HUES48 (cell line): ENCODE results near the gene TRAF3.

Experiments
- H3K27ac ChIP-seq: one replicate; pipeline ENCODE4 v1.7.0; 2013; ENCODE audit warnings: low read depth, low read length, inconsistent platforms
- H3K27me3 ChIP-seq: 2 replicates; pipeline ENCODE4 v1.6.1; 2013; ENCODE audit warnings: mild to moderate bottlenecking, low read length; ENCODE audit not compliant: control insufficient read depth, insufficient read depth
- H3K36me3 ChIP-seq: 2 replicates; pipeline ENCODE4 v1.6.1; 2013; ENCODE audit warnings: low read length; ENCODE audit not compliant: control insufficient read depth, insufficient read depth
- H3K4me1 ChIP-seq: 2 replicates; pipeline ENCODE4 v1.6.1; 2013; ENCODE audit warnings: mild to moderate bottlenecking, low read length; ENCODE audit not compliant: control insufficient read depth, insufficient read depth
- H3K4me3 ChIP-seq: 2 replicates; pipeline ENCODE4 v1.5.1; 2013; ENCODE audit warnings: mild to moderate bottlenecking, low read depth, low read length
- H3K9ac ChIP-seq: 2 replicates; pipeline ENCODE4 v1.6.1; 2013; ENCODE audit warnings: mild to moderate bottlenecking, low read depth, low read length, moderate library complexity
- H3K9me3 ChIP-seq: 2 replicates; pipeline ENCODE4 v1.6.1; 2013; ENCODE audit warnings: low read length; ENCODE audit not compliant: control insufficient read depth, insufficient read depth

Gene TRAF3

DNA sequence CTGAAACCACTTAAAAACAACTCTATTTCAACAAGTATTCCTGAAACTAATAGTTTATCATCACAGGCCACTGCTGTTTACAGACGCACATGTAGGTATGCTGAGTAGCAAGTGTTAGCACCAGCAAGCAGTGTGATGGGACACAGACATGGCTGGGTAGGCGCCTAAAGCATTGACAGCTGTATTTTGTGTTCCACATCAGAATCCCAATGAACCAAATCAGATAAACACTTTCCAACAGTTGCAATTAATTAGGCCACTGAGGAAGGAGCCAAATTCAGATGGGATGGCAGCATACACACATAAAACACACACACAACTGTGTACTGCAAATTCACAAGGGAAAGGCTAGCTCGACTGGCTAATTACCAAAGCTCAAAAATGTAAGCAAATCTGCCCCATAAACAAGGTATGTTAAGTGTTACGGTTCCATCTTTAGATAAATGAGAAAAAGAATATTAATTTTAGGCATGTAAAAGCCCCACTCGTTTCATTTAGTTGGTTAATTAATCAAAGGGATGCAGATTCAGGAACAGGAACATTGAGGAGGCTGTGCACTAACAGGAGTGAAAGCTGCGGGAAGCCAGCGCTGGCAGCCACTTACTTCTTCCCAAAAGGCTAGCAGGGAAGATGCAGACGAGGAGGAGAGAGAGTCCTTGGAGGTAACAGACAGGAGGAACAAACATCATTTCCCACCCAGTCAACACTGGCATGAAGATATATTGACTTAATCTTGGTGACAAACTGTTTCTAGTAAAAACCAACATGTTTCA, 178.6 kb downstream of the TRAF3 start:
- H3K27me3 ChIP-seq: no peaks in the 10 kb centered on the region
- peaks cover 81% of the 10 kb centered on the region for H3K36me3 ChIP-seq
- H3K27ac ChIP-seq: no peak overlapping the region
- no peak overlapping the region for H3K9ac ChIP-seq
- H3K9me3 ChIP-seq: no peaks in the 10 kb centered on the region
- H3K4me3 ChIP-seq: no peak overlapping the region
- no peaks in the 10 kb centered on the region for H3K4me1 ChIP-seq

DNA sequence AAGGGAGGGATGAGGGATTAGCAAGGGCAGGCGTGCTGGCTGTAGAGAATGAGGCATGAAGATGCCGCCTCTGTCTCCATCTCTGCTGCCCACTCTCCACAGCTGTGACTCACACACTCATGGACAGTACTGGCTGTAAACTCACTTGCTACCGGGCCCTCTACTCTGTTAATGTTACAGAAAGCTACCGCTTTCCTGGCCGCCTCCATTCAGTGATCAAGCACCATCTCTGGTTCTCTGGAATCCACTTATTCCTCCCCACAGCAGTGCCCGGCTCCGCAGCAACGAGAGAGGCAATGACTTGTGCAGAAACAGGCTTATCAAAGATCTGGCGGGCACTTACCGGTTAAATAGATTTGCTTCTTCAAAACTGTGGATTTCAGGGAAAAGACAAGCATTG, 180.0 kb downstream of the TRAF3 start:
- Histone ChIP-seq H3K27me3 (no peaks in the 10 kb centered on the region), H3K9ac (no peak overlapping the region), H3K4me3 (no peak overlapping the region), H3K36me3 (peaks cover 77% of the 10 kb centered on the region), H3K9me3 (no peaks in the 10 kb centered on the region), H3K27ac (no peak overlapping the region), H3K4me1 (no peaks in the 10 kb centered on the region)

DNA sequence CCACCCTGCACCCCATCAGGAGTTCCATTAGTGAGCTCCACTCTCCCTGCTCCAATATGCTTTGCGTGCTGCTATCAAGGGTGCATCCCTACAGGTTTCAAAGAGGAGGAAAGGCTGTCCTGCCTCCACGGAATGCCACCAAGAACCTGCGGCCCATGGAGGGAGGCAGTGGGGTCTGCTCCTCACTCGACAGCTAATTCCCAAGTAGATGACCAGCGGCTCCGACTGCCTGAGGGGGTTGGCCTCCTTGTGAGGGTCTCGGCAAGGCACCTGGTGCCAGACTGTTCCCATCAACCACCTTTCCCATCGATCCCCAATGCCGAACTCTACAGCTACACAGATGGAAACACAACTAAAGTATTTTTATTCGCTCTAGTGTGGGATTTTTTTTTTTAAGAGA, 181.2 kb downstream of the TRAF3 start:
- Histone ChIP-seq H3K4me1 (no peaks in the 10 kb centered on the region), H3K9me3 (no peaks in the 10 kb centered on the region), H3K4me3 (no peak overlapping the region), H3K27ac (no peak overlapping the region), H3K9ac (no peak overlapping the region), H3K27me3 (no peaks in the 10 kb centered on the region), H3K36me3 (peaks cover 78% of the 10 kb centered on the region)
